Measurements from ENCODE around the gene NBPF3.

- TF ChIP-seq POLR2AphosphoS5 (IDR thresholded peaks at IDR 0.05; ENCODE audit: low read depth, low read length) (no peak), POLR2A (IDR thresholded peaks at IDR 0.05; ENCODE audit: low read depth, low read length) (no peak), TAF1 (IDR thresholded peaks at IDR 0.05; ENCODE audit: low read depth, low read length) (no peak), POU2F2 (IDR thresholded peaks at IDR 0.05; ENCODE audit: low read depth, low read length) (no peak), SPI1 (IDR thresholded peaks at IDR 0.05; ENCODE audit: low read depth, low read length) (no peak), PAX5 (IDR thresholded peaks at IDR 0.05; ENCODE audit: insufficient read depth, low read length, severe bottlenecking) (no peak)
These were observed 68.8 kb downstream of the NBPF3 start for GRCh38 chr1:21508580-21509350.
